HL-60/S4 (cell line): ENCODE data around the gene NEMF.
"Not testable (repeated sequence)": the region's sequence is repeated elsewhere in the genome, so short reads cannot be mapped to it uniquely, and the experiment has no call there.

Experiments used
- in situ Hi-C: fragments of 300-500 bp; cut with MboI; formaldehyde crosslinking; loops from 2 replicates; pipeline ENCODE4 v1.14.3; 2022; ENCODE audit warnings: low sequenced_read_pairs

Gene NEMF

DNA sequence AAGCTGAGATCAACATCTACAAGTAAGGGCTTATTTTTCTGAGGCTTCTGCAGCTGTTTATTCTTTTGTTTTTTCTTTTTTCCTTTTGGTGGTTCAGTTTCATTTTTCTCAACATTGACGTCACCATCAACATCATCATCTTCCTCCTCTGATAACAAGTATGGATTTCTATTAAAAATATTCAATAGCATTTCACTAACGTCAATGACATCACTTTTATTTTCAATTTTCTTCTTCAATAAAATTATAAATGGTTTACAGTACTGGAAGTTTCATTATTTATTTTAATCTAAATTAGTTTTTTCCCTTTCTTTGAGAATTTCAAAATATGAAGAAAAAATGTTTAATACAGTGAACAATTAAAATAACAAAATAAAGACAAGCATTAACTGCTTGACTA is 23.9 kb downstream of the NEMF start:
- in situ Hi-C loops = no loop called here

- in situ Hi-C loops = no loop called here
Measured at GRCh38 chr14:49820176-49820575, 32.4 kb downstream of the NEMF start.

- in situ Hi-C loops = no loop called here
Measured at GRCh38 chr14:49816844-49817243, 35.7 kb downstream of the NEMF start.

DNA sequence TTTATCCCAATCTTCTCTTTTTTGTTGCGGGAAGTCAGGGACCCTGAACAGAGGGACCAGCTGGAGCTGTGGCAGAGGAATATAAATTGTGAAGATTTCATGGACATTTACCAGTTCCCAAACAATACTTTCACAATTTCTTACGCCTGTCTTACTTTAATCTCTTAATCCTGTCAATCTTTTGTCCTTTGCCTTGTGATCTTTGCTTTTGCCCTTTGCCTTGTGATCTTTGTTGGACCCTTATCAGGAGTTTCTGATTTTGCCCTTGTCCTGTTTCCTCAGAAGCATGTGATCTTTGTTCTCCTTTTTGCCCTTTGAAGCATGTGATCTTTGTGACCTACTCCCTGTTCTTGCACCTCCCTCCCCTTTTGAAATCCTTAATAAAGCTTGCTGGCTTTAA is 36.5 kb downstream of the NEMF start:
- in situ Hi-C loops = not testable (repeated sequence)

DNA sequence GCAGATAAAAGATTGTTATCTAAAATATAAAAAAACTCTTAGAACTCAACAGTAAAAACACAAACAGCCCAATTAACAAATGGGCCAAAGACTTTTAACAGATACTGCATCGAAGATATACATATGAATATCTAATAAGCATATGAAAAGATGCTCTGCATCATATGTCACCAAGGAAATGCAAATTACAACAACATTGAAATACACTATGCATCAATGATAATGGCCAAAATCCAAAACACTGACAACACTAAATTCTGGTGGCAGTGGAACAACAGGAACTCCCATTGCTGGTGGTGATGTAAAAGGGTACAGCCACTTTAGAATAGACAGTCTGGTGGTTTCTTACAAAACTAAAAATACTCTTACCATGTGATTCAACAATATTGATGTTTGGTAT is 43.8 kb downstream of the NEMF start:
- in situ Hi-C loops = no loop called here

DNA sequence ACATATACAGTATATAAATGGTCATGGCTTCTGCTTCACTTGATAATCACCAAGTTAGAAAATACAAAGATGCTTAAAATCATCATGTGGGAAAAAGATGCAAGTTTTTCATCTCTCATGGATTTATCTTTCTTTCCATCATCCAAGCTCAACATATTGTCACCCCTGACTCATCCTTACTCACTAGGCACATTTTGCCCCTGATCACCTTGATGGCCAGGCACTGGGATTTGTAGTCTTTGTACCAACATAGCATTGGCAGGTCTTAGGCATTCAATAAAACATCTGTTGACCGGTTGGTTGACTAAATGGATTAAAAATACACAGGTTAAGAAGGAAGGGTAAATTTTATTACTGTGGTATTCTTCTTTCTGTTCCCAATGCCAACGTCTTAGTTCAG is 56.6 kb downstream of the NEMF start:
- in situ Hi-C loops = no loop called here

DNA sequence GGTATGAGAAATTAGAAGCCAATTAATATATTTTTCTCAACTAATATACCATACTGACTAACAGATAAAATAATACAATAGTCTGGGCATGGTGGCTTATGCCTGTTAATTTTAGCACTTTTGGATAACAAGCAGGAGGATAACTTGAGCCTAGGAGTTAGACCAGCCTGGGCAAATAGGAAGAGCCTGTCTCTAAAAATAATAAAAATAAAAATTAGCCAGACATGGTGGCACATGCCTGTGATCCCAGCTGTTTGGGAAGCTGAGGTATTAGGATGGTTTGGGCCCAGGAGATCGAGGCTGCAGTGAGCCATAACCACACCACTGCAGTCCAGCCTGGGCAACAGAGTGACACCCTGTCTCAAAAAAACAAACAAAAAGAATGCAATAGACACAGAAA is 60.0 kb downstream of the NEMF start:
- in situ Hi-C loops = no loop called here

GRCh38 chr14:49786315-49786714 is 66.3 kb downstream of the NEMF start:
- in situ Hi-C loops = no loop called here

- in situ Hi-C loops = no loop called here
Measured at GRCh38 chr14:49783394-49784014, 69.1 kb downstream of the NEMF start.

GRCh38 chr14:49781040-49781439 is 71.5 kb downstream of the NEMF start:
- in situ Hi-C loops = not testable (repeated sequence)

DNA sequence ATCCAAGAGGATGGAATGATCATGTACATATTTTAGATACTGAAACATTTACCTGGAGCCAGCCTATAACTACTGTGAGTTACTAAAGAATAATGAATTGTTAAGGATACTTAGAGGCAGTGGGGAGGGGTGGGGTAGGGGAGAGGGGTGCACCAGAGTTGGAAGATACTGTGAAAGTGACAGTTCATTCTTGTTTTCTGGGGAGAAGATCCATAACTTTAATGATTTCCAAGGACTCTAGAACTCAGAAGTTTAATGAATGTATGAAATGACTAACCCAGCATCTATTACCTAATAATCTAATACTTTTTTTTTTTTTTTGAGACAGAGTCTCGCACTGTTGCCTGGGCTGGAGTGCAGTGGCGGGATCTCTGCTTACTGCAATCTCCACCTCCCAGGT is 74.2 kb downstream of the NEMF start:
- in situ Hi-C loops = no loop called here

- in situ Hi-C loops = no loop called here
Measured at GRCh38 chr14:49774106-49774505, 78.5 kb downstream of the NEMF start.

DNA sequence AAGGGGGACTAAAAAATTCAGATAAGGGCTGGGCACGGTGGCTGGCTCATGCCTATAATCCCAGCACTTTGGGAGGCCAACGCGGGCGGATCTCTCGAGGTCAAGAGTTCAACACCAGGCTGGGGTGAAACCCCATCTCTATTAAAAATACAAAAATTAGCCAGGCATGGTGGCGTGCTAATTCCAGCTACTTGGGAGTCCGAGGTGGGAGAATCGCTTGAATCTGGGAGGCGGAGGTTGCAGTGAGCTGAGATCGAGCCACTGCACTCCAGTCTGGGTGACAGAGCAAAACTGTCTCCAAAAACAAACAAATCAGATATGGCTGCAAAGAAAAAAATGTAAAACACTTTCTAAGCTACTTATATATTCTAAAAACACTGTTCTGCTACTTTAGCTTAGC is 80.9 kb downstream of the NEMF start:
- in situ Hi-C loops = not testable (repeated sequence)

GRCh38 chr14:49770212-49770817 is 82.3 kb downstream of the NEMF start:
- in situ Hi-C loops = no loop called here

DNA sequence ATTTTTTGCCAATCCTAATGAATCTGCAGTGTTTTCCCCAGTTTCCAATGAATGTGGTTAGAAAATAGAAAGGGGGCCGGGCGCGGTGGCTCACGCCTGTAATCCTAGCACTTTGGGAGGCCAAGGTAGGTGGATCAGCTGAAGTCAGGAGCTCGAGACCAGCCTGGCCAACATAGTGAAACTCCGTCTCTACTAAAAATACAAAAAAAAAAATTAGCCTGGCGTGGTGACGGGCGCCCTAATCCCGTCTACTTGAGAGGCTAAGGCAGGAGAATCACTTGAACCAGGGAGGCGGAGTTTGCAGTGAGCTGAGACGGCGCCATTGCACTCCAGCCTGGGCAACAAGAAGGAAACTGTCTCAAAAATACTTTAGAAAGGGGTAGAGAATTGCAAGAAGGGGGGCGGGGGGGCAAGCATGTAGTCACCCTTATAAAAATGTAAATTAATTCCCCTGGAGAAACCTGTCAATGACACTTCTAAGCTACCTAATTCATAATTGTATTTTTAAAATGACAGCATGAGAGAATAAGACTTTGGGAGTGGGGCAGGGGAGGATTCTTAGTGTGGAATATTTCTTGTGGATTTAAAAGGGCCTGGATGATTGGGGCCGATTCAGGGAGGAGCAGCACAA is 82.9 kb downstream of the NEMF start:
- in situ Hi-C loops = no loop called here

DNA sequence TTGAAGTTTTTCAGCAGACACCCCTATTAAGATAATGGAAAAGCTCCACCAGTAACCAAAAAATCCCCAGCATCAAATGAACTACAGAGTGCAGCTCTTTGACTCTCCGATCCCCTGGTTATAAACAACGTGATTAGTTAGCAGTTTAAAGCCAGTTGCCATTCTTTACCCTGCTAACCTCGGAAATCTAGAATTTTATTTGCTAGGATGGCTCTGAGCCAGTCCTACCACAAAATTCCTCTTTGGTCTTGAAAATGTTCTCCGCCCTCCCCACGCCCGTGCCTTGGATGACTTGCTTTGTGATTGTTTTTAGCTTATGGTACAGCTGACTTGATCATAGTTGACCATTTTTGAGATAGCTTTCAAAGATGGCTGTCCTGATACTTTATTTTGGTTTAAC is 83.4 kb downstream of the NEMF start:
- in situ Hi-C loops = no loop called here

- in situ Hi-C loops = no loop called here
Measured at GRCh38 chr14:49768301-49769121, 84.1 kb downstream of the NEMF start.

- in situ Hi-C loops = no loop called here
Measured at GRCh38 chr14:49767571-49768300, 84.9 kb downstream of the NEMF start, which contains the start of gene KLHDC2. Gene KLHDC2, plus strand, starts transcription at chr14:49768153. Its CDS starts 316 bp downstream, at chr14:49768469.

DNA sequence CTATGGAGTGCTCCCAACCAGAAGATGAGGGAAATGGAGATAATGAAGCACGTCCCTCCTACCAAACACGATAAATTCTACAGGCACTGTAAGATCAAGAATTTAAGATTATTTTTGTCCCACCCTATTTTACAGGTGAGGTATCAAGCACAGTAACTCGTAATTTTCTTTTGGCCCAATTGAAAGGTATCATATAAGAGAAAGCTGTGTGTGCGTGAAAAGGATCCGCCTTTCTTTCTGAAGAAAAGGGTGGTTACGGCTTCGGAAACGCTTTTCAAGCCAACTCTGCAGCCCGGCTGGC is 85.4 kb downstream of the NEMF start:
- in situ Hi-C loops = no loop called here

DNA sequence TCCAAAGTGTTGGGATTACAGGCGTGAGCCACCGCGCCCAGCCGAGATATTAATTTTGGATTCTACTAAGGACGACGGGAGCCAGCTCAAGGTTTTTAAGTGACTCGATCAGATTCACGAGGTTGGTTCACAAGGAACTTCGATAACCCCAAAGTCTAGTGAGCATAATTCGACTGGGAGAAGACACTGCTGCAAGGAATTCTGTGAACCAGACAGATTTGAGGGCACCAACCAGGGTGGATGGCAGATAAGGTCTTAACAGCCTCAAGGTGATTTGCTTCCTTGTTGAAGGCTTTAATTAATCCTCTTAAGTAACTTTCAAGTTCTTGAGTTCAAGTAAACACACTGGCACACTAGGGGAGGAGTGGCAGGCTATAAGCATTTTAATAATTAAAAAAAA is 85.7 kb downstream of the NEMF start:
- in situ Hi-C loops = no loop called here
